ENCODE results near the gene KRT84. TPM values are rescaled to one million over a fixed set of nuclear protein-coding genes. Genes with fewer than 3 reads are reported as not detected.
A peak's percentile ranks its signal among the peaks of the same experiment; 100 is the strongest.

KRT84 gene
- total and polyA plus RNA-seq, 7 donors: not detected

- no peak overlapping the region for H3K4me3 ChIP-seq
- no peak overlapping the region for H3K27ac ChIP-seq
- no peaks in the 10 kb centered on the region for H3K4me1 ChIP-seq
- no peaks in the 10 kb centered on the region for H3K9me3 ChIP-seq
- H3K36me3 ChIP-seq: no peaks in the 10 kb centered on the region
- 53 to 68% methylated on average over 10 of the region's 10 CpGs for WGBS, 2 donors
- TF ChIP-seq POLR2A (IDR thresholded peaks at IDR 0.05): no peak
- no peak for TF ChIP-seq EP300 (IDR thresholded peaks at IDR 0.05)
- no peak for TF ChIP-seq POLR2AphosphoS5 (IDR thresholded peaks at IDR 0.05)
- TF ChIP-seq, protein P1, sequence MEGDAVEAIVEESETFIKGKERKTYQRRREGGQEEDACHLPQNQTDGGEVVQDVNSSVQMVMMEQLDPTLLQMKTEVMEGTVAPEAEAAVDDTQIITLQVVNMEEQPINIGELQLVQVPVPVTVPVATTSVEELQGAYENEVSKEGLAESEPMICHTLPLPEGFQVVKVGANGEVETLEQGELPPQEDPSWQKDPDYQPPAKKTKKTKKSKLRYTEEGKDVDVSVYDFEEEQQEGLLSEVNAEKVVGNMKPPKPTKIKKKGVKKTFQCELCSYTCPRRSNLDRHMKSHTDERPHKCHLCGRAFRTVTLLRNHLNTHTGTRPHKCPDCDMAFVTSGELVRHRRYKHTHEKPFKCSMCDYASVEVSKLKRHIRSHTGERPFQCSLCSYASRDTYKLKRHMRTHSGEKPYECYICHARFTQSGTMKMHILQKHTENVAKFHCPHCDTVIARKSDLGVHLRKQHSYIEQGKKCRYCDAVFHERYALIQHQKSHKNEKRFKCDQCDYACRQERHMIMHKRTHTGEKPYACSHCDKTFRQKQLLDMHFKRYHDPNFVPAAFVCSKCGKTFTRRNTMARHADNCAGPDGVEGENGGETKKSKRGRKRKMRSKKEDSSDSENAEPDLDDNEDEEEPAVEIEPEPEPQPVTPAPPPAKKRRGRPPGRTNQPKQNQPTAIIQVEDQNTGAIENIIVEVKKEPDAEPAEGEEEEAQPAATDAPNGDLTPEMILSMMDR (IDR thresholded peaks at IDR 0.05): no peak
- H3K27me3 ChIP-seq: no peaks in the 10 kb centered on the region
- peak; percentile 53 for DNase-seq
- intact Hi-C loops (cut with DNase I): loop anchor here (2.0 to 5.0 kb wide), 2 partner anchors 116 to 171 kb away; no protein-coding TSS in a partner anchor
Measured at GRCh38 chr12:52327830-52328500, 57.5 kb downstream of the KRT84 start.

Other genes with a start within 250 kb of the KRT84 start
- not detected for gene KRT80, start 193.6 kb downstream of the KRT84 start, total RNA-seq
- under 1 TPM in 2 of 3 donors, not detected in 1; under 0.01 to 0.34 TPM for gene KRT80, start 193.6 kb downstream of the KRT84 start, polyA plus RNA-seq
- 1 to 10 TPM in 1 of 4 donors, under 1 TPM in 1, not detected in 2; 0.27 to 3.2 TPM for gene KRT7, start 152.4 kb downstream of the KRT84 start, total RNA-seq
- 10 to 100 TPM in 1 of 3 donors, 1 to 10 TPM in 2; 1.2 to 12.0 (median 2.4) TPM for gene KRT7, start 152.4 kb downstream of the KRT84 start, polyA plus RNA-seq
- not detected for gene KRT86, start 111.0 kb downstream of the KRT84 start, total RNA-seq
- gene KRT86, start 111.0 kb downstream of the KRT84 start, polyA plus RNA-seq: under 1 TPM in 2 of 3 donors, not detected in 1; 0.25 to 0.60 TPM
- gene KRT81, start 94.1 kb downstream of the KRT84 start, total RNA-seq: under 1 TPM in 1 of 4 donors, not detected in 3; 0.14 TPM
- gene KRT81, start 94.1 kb downstream of the KRT84 start, polyA plus RNA-seq: under 1 TPM in 1 of 3 donors, not detected in 2; 0.17 TPM
- not detected for gene KRT83, start 64.3 kb downstream of the KRT84 start, total RNA-seq
- not detected for gene KRT83, start 64.3 kb downstream of the KRT84 start, polyA plus RNA-seq
- not detected for gene KRT85, start 18.2 kb downstream of the KRT84 start, total RNA-seq
- not detected for gene KRT85, start 18.2 kb downstream of the KRT84 start, polyA plus RNA-seq
- not detected for gene KRT82, start 20.7 kb upstream of the KRT84 start, total RNA-seq
- gene KRT82, start 20.7 kb upstream of the KRT84 start, polyA plus RNA-seq: under 1 TPM in 1 of 3 donors, not detected in 2; 0.03 TPM
- not detected for gene KRT75, start 48.7 kb upstream of the KRT84 start, total RNA-seq
- under 1 TPM in 1 of 3 donors, not detected in 2; 0.04 TPM for gene KRT75, start 48.7 kb upstream of the KRT84 start, polyA plus RNA-seq
- gene KRT6B, start 66.5 kb upstream of the KRT84 start, total RNA-seq: not detected
- gene KRT6B, start 66.5 kb upstream of the KRT84 start, polyA plus RNA-seq: under 1 TPM in 2 of 3 donors, not detected in 1; 0.60 to 0.61 TPM
- not detected for gene KRT6C, start 88.2 kb upstream of the KRT84 start, total RNA-seq
- gene KRT6C, start 88.2 kb upstream of the KRT84 start, polyA plus RNA-seq: under 1 TPM in 1 of 3 donors, not detected in 2; 0.60 TPM
- not detected for gene KRT6A, start 107.6 kb upstream of the KRT84 start, total RNA-seq
- 1 to 10 TPM in 1 of 3 donors, under 1 TPM in 1, not detected in 1; 0.19 to 6.0 TPM for gene KRT6A, start 107.6 kb upstream of the KRT84 start, polyA plus RNA-seq
- gene KRT5, start 134.7 kb upstream of the KRT84 start, total RNA-seq: under 1 TPM in 1 of 4 donors, not detected in 3; 0.36 TPM
- gene KRT5, start 134.7 kb upstream of the KRT84 start, polyA plus RNA-seq: 1 to 10 TPM in 2 of 3 donors, not detected in 1; 1.1 to 7.8 TPM
- gene KRT71, start 167.5 kb upstream of the KRT84 start, total RNA-seq: not detected
- not detected for gene KRT71, start 167.5 kb upstream of the KRT84 start, polyA plus RNA-seq
- not detected for gene KRT74, start 188.2 kb upstream of the KRT84 start, total RNA-seq
- gene KRT74, start 188.2 kb upstream of the KRT84 start, polyA plus RNA-seq: not detected
- not detected for gene KRT72, start 215.8 kb upstream of the KRT84 start, total RNA-seq
- gene KRT72, start 215.8 kb upstream of the KRT84 start, polyA plus RNA-seq: under 1 TPM in 1 of 3 donors, not detected in 2; 0.79 TPM
- gene KRT73, start 232.9 kb upstream of the KRT84 start, total RNA-seq: not detected
- under 1 TPM in 1 of 3 donors, not detected in 2; 0.73 TPM for gene KRT73, start 232.9 kb upstream of the KRT84 start, polyA plus RNA-seq

Measured in sigmoid colon (tissue), 7 donors.